Measurements from ENCODE around the gene CUX1.
"Not testable (repeated sequence)": the region's sequence is repeated elsewhere in the genome, so short reads cannot be mapped to it uniquely, and the experiment has no call there.

Gene CUX1

DNA sequence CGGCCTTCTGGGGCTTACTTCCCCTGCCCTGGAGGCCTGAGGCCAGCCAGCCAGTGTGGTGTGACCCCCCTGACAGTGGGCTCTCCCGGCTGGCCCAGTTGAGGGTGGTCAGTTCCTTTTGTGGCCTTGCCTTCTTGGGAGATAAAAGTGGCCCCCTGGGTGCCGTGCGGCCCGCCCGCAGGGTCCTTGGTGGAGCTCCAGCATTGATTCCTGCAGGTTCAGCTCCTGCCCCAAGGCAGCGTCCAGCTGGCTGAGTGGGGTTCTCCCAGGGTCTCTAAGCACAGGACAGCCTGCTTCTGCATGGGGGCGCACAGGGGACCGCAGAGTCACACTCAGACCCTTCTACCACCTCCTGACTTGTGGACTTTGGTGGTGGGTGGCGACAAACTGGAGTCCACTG, 62.1 kb downstream of the CUX1 start:
- TF ChIP-seq, protein P1, sequence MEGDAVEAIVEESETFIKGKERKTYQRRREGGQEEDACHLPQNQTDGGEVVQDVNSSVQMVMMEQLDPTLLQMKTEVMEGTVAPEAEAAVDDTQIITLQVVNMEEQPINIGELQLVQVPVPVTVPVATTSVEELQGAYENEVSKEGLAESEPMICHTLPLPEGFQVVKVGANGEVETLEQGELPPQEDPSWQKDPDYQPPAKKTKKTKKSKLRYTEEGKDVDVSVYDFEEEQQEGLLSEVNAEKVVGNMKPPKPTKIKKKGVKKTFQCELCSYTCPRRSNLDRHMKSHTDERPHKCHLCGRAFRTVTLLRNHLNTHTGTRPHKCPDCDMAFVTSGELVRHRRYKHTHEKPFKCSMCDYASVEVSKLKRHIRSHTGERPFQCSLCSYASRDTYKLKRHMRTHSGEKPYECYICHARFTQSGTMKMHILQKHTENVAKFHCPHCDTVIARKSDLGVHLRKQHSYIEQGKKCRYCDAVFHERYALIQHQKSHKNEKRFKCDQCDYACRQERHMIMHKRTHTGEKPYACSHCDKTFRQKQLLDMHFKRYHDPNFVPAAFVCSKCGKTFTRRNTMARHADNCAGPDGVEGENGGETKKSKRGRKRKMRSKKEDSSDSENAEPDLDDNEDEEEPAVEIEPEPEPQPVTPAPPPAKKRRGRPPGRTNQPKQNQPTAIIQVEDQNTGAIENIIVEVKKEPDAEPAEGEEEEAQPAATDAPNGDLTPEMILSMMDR (conservative IDR thresholded peaks at IDR 0.05; ENCODE audit: low read depth, low read length): no peak
- H3K4me3 ChIP-seq (ENCODE audit: low read depth, low read length): no peak overlapping the region

GRCh38 chr7:101880282-101881054, 63.0 kb downstream of the CUX1 start:
- no peak for DNase-seq (ENCODE audit: low read depth)
- TF ChIP-seq, protein P1 (conservative IDR thresholded peaks at IDR 0.05; ENCODE audit: low read depth, low read length): no peak
- H3K4me3 ChIP-seq (ENCODE audit: low read depth, low read length): no peak overlapping the region

More for the DNA sequence above, 62.1 kb downstream of the CUX1 start:
- DNase-seq (ENCODE audit: low read depth): no peak

GRCh38 chr7:101882005-101882421, 64.6 kb downstream of the CUX1 start:
- peak; percentile 92 for DNase-seq (ENCODE audit: low read depth)
- TF ChIP-seq, protein P1 (conservative IDR thresholded peaks at IDR 0.05; ENCODE audit: low read depth, low read length): no peak
- H3K4me3 ChIP-seq (ENCODE audit: low read depth, low read length): no peak overlapping the region

DNA sequence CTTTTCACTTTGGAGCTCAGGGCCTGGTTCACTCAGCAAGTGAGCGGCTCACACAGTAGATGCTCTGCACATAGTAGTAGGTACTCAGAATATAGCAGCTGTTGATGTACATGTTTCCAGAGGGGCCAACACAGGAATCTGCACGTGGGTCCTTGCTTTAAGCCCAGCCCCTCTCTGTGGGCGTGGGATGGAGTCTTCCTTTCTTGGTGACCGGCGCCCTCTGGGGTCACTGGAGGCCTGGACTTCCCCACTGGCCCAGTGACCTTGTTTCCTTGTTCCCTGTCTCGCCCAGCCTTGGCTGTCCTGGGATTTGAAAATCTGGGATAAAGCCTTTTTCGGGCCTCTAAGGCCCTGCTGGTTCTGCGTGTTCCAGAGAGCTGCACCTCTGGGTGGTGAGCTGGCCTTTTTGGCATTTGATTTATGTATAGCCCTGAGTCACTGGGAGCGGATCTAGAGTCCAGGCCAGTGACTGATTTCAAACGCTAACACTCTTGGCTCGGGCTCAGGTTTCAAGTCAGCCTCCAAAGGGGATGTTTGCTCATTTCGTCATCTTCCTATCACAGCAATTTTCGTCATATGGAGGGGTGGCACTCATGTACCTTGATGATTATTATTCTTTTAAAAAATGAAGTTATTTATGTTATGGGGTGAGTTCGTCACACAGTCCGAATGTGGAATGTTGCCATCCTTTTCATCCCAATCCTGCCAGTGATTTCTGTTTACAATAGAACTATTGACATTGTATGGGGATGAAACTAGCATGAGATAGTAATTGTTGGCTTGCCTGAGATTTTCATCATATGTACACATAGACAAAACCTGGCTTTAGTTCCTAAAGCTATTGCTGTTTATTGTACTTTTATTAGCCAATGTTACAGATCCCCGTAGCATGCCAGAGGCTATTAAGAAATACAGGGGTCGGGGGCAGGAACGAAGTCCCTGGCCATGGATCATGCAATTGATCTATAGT, 65.5 kb downstream of the CUX1 start:
- H3K4me3 ChIP-seq (ENCODE audit: low read depth, low read length): peak overlapping the region; percentile 4
- TF ChIP-seq, protein P1 (conservative IDR thresholded peaks at IDR 0.05; ENCODE audit: low read depth, low read length): no peak
- DNase-seq (ENCODE audit: low read depth): peak; percentile 99

DNA sequence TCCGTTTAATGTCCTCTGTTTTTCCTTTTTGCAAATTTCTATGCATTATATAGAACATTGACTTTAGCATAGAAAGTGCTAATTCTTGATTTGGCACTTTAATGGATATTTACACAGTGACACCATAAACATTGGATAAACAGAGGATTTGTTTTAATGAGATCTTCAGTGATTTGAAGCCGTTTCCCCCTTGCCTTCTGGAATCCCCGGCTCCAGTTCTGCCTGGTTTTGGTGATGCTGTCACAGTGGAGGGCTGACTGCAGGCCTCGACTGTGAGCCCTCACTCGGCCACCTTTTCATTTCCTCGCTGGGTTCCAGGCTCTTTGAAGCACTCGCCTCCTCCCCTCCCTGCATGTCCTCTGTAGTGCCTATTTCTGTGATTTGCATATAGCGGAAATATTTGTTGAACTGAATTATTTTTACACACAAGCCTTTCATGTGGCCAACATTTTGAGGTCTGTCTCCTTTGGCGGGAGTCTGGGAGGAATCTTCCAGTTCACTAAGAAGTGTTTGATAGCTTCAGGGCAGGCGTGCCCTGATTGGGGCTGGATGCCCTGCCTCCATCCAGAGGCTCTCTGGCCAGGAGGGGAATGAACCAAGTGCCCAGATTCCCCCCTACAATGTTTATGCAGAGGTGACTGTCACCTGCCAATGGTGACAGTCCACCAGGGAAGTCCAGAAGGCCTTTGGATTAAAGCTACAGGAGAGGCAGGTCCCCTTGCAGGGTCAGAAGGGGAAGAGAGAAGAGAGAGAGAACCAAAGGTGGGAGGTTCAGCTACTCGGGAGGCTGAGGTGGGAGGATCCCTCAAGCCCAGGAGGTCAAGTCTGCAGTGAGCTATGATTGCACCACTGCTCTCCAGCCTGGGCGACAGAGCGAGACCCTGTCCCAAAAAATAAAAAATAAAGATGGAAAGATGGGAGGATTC, 67.5 kb downstream of the CUX1 start:
- no peak for DNase-seq (ENCODE audit: low read depth)
- no peak overlapping the region for H3K4me3 ChIP-seq (ENCODE audit: low read depth, low read length)
- TF ChIP-seq, protein P1 (conservative IDR thresholded peaks at IDR 0.05; ENCODE audit: low read depth, low read length): no peak

GRCh38 chr7:101885597-101885955, 68.2 kb downstream of the CUX1 start:
- TF ChIP-seq, protein P1 (conservative IDR thresholded peaks at IDR 0.05; ENCODE audit: low read depth, low read length): no peak
- DNase-seq (ENCODE audit: low read depth): no peak
- no peak overlapping the region for H3K4me3 ChIP-seq (ENCODE audit: low read depth, low read length)

DNA sequence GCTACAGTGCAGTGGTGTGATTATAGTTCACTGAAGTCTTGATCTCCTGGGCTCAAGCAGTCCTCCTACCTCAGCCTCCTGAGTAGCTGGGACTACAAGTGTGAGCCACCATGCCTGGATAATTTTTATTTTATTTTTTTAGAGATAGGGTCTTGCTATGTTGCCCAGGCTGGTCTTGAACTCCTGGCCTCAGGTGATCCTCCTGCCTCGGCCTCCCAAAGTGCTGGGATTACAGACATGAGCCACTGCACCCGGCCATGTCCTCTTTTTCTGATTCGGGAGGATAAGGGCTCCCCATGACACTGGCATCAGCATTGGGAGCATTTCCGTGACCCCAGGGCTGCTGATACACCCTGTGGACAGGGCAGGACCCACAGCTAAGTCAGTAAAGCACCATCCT, 69.9 kb downstream of the CUX1 start:
- DNase-seq (ENCODE audit: low read depth); H3K4me3 ChIP-seq (ENCODE audit: low read depth, low read length): not testable (repeated sequence)

- not testable (repeated sequence) for DNase-seq (ENCODE audit: low read depth); H3K4me3 ChIP-seq (ENCODE audit: low read depth, low read length)
Measured at GRCh38 chr7:101888564-101888963, 71.1 kb downstream of the CUX1 start.
